GM19452 (cell line): Measurements from ENCODE around the gene PRR20E.
"Not testable (repeated sequence)": the region's sequence is repeated elsewhere in the genome, so short reads cannot be mapped to it uniquely, and the experiment has no call there.

Experiments
- ATAC-seq: cut with Tn5 transposase; IDR thresholded peaks from one replicate; pipeline ENCODE4 v1.9.1; 2021; ENCODE audit not compliant: unreplicated experiment

Gene PRR20E

GRCh38 chr13:57166897-57167296, at the start of gene PRR20E:
TSS of gene PRR20E (plus strand) at chr13:57167197. CDS start at chr13:57167584, 387 bp downstream.
- ATAC-seq = not testable (repeated sequence)

GRCh38 chr13:57123681-57124080, 43.3 kb upstream of the PRR20E start:
- no peak for ATAC-seq

GRCh38 chr13:57128909-57129308, 38.1 kb upstream of the PRR20E start:
- no peak for ATAC-seq

- ATAC-seq = no peak
Observed at GRCh38 chr13:57136093-57136492, 30.9 kb upstream of the PRR20E start.

GRCh38 chr13:57137585-57137984, 29.4 kb upstream of the PRR20E start:
- ATAC-seq = no peak

GRCh38 chr13:57138988-57139387, 28.0 kb upstream of the PRR20E start:
- ATAC-seq = no peak

- not testable (repeated sequence) for ATAC-seq
Observed at GRCh38 chr13:57139781-57140180, 27.2 kb upstream of the PRR20E start.

GRCh38 chr13:57140235-57140968, 26.6 kb upstream of the PRR20E start, which contains the start of gene PRR20A:
TSS of gene PRR20A (plus strand) at chr13:57140918. CDS start at chr13:57141305, 387 bp downstream.
- not testable (repeated sequence) for ATAC-seq

GRCh38 chr13:57147188-57147587, 19.8 kb upstream of the PRR20E start, which contains the start of gene PRR20B:
TSS of gene PRR20B (plus strand) at chr13:57147488. CDS start at chr13:57147875, 387 bp downstream.
- not testable (repeated sequence) for ATAC-seq

GRCh38 chr13:57148106-57148505, 18.9 kb upstream of the PRR20E start:
- not testable (repeated sequence) for ATAC-seq

- not testable (repeated sequence) for ATAC-seq
Observed at GRCh38 chr13:57153761-57154160, 13.2 kb upstream of the PRR20E start, which contains the start of gene PRR20C. TSS of gene PRR20C (plus strand) at chr13:57154061. CDS start at chr13:57154448, 387 bp downstream.

- not testable (repeated sequence) for ATAC-seq
Observed at GRCh38 chr13:57160332-57160731, 6.7 kb upstream of the PRR20E start, which contains the start of gene PRR20D. TSS of gene PRR20D (plus strand) at chr13:57160632. CDS start at chr13:57161019, 387 bp downstream.

- no peak for ATAC-seq
Observed at GRCh38 chr13:57191667-57192066, 24.7 kb downstream of the PRR20E start.

- ATAC-seq = no peak
Observed at GRCh38 chr13:57212989-57213388, 46.0 kb downstream of the PRR20E start.
